Measurements from ENCODE around the gene SLC25A24.

Gene SLC25A24

DNA sequence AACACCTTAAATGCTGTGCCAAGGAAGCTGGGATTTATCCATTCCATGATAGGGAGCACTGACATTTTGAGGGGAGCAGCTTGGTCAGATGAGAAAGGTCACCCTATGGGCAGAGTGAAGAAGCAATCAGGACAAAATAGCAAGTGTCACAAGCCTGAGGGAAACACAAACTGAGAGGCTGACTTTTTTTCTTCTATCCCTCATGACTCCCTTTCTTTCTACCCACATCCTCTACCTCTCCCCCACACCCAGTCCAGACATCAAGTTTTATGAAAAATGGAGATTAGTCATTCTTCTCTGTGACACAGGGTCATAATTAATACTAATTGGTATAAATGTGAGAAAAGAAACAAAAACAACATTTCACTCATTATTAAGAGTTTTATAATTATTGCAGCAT is 103.1 kb downstream of the SLC25A24 start:
- FAIRE-seq (no peak), DNase-seq (ENCODE audit: insufficient read length, low spot score) (no peak)
- no peak for TF ChIP-seq CTCF (IDR thresholded peaks at IDR 0.05; ENCODE audit: insufficient read depth, missing control alignments)

DNA sequence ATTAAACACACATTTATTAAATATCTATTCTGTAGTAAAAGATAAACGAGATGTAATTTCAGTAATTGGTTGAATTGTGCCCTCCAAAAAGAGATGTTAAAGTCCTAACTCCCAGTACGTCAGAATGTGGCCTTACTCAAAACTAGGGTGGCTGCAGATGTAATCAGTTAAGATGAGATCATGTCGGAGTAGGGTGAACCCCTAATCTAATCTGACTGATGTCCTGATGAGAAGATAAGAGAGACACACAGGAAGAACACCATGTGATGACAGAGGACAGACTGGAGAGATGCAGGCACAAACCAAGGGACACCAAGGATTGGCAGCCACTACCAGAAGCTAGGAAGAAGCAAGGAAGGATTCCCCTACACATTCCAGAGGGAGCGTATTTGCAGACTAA is 104.1 kb downstream of the SLC25A24 start:
- FAIRE-seq (no peak), DNase-seq (ENCODE audit: insufficient read length, low spot score) (no peak)
- TF ChIP-seq CTCF (IDR thresholded peaks at IDR 0.05; ENCODE audit: insufficient read depth, missing control alignments) = no peak

- no peak for TF ChIP-seq CTCF (IDR thresholded peaks at IDR 0.05; ENCODE audit: insufficient read depth, missing control alignments)
- FAIRE-seq (no peak), DNase-seq (ENCODE audit: insufficient read length, low spot score) (no peak)
Observed at GRCh38 chr1:108089477-108089876, 110.7 kb downstream of the SLC25A24 start.

DNA sequence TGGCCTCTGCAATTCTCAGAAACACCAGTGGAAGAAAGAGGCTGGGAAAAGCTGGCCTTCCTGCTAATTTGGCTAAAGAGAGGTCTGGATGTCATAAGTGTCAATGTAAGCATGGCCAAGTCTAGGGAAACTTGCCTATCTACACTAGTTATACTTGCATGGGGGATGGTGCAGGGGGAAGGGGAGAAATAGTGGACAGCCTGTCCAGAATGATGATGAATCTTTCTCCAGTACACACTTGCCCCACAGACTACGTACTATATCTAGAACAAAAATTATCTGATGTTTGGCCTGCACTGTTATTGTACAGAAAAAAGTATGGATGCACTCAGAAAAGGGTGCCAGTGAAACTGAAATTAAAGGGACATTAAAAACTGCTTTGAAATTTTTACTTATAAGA is 114.5 kb downstream of the SLC25A24 start:
- FAIRE-seq = no peak
- no peak for TF ChIP-seq CTCF (IDR thresholded peaks at IDR 0.05; ENCODE audit: insufficient read depth, missing control alignments)
- DNase-seq (ENCODE audit: insufficient read length, low spot score) = no peak

DNA sequence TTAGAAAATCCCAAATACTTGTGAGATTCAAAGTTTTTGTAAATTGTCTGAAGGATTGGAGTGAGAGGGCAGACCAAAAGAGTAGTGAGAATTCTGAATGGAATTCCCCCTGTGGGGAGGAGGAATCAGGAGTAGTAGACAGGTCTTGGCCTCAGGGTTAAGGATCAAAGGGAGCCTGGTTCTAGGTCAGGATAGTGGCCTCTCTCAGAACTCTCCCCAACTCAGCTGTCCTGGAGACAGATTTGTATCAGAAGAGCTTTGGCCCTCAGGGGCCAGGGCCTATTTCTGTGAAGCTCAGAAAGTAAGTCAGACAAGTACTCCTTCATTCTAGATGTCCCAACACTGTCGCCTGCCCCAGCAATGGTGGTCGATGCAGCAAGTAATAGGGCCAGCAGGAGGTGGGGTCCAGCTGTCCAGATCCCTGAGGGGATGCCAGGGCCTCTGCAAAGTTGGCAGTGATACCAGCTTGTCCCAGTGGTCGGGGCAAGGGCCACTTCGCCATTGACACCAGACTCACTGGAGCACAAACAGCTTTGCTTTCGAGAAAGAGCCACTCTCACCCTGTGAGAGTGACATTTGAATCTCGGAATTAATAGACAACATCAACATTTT is 115.2 kb downstream of the SLC25A24 start:
- DNase-seq (ENCODE audit: insufficient read length, low spot score) = no peak
- TF ChIP-seq CTCF (IDR thresholded peaks at IDR 0.05; ENCODE audit: insufficient read depth, missing control alignments) = no peak
- FAIRE-seq = no peak

Data from D721Med (cell line).